LNCAP (cell line): ENCODE data around the gene JHY.

Experiments
- TF ChIP-seq, protein P1 (sequence below): fragments of 450-650 bp; IDR thresholded peaks from 2 replicates; pipeline ENCODE4 v1.5.1; 2017; ENCODE audit warnings: mild to moderate bottlenecking

JHY gene

GRCh38 chr11:122877732-122878131 is 4.8 kb upstream of the JHY start:
- TF ChIP-seq, protein P1, sequence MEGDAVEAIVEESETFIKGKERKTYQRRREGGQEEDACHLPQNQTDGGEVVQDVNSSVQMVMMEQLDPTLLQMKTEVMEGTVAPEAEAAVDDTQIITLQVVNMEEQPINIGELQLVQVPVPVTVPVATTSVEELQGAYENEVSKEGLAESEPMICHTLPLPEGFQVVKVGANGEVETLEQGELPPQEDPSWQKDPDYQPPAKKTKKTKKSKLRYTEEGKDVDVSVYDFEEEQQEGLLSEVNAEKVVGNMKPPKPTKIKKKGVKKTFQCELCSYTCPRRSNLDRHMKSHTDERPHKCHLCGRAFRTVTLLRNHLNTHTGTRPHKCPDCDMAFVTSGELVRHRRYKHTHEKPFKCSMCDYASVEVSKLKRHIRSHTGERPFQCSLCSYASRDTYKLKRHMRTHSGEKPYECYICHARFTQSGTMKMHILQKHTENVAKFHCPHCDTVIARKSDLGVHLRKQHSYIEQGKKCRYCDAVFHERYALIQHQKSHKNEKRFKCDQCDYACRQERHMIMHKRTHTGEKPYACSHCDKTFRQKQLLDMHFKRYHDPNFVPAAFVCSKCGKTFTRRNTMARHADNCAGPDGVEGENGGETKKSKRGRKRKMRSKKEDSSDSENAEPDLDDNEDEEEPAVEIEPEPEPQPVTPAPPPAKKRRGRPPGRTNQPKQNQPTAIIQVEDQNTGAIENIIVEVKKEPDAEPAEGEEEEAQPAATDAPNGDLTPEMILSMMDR = no peak

- TF ChIP-seq, protein P1 = no peak
Observed at GRCh38 chr11:122879785-122880184, 2.8 kb upstream of the JHY start.

GRCh38 chr11:122882857-122883645 is 492 bp downstream of the JHY start:
- TF ChIP-seq, protein P1 = no peak

- TF ChIP-seq, protein P1 = no peak
Observed at GRCh38 chr11:122883646-122883979, 1.1 kb downstream of the JHY start.

GRCh38 chr11:122888162-122888561 is 5.6 kb downstream of the JHY start:
- TF ChIP-seq, protein P1 = no peak

DNA sequence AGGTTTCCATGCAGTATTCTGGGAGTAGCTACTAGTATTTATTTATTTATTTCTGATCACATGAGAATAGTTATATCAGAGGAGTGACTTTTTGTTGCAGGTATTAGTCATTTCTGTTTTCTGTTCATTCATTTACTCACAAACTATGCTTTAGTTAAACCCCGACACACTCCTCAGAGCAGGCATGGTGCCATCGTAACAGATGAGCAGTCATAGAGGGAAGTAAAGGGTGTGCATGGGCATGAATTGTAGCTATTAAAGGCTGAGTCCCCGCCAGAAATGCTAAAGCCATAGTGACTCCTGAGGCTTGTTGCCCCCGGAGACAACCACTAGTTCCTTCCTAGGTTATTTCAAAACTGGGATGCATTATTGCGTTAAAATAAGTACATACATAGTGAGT is 10.6 kb downstream of the JHY start:
- TF ChIP-seq, protein P1 = no peak

- TF ChIP-seq, protein P1 = no peak
Observed at GRCh38 chr11:122895563-122895962, 13.0 kb downstream of the JHY start.
